IMR-90 (cell line): ENCODE data around the gene MRE11. TPM values are rescaled to one million over a fixed set of nuclear protein-coding genes. Genes with fewer than 3 reads are reported as not detected.
A peak's percentile ranks its signal among the peaks of the same experiment; 100 is the strongest.

Source experiments
- ATAC-seq: fragments of 200-7000 bp; cut with Tn5 transposase; 2 replicates; pipeline ENCODE4 v1.9.1; 2020; ENCODE audit warnings: low read depth, mild to moderate bottlenecking, moderate library complexity
- BruUV-seq: library from RNA; stranded (reverse); fragments of 400-500 nt; replicated peaks from 2 replicates; lab custom pipeline; 2021; lab: Mats Ljungman, UMichigan
- CTCF ChIA-PET: fragments of 300-600 bp; formaldehyde crosslinking; extraction: SDS; loops from one replicate; lab custom pipeline; 2021; ENCODE audit warnings: antibody characterized with exemption; lab: Yijun Ruan, JAX
- POLR2A ChIA-PET: fragments of 300-600 bp; sonication (Branson Sonifier 250); formaldehyde crosslinking; loops from one replicate; lab custom pipeline; 2022; ENCODE audit warnings: antibody characterized with exemption; ENCODE audit not compliant: unreplicated experiment; lab: Charles Lee
- DNase-seq: peaks from one replicate; pipeline ENCODE4 v3.0.0; 2013
- H2AFZ ChIP-seq: replicated peaks from 2 replicates; pipeline ENCODE3; 2013; ENCODE audit warnings: low read length, mild to moderate bottlenecking; ENCODE audit not compliant: poor library complexity
- H2AK5ac ChIP-seq: 2 replicates; pipeline ENCODE4 v1.6.1; 2013; ENCODE audit warnings: low read depth, low read length, inconsistent platforms
- H2AK9ac ChIP-seq: replicated peaks from 2 replicates; pipeline ENCODE3; 2013; ENCODE audit warnings: mild to moderate bottlenecking, low read depth, low read length, moderate library complexity; ENCODE audit not compliant: poor library complexity
- H2BK120ac ChIP-seq: 2 replicates; pipeline ENCODE4 v1.6.1; 2013; ENCODE audit warnings: low read depth, low read length, inconsistent platforms
- H2BK15ac ChIP-seq: 3 replicates; pipeline ENCODE4 v1.6.1; 2013; ENCODE audit warnings: low read depth, low read length, inconsistent platforms
- H2BK20ac ChIP-seq: 2 replicates; pipeline ENCODE4 v1.6.1; 2013; ENCODE audit warnings: low read depth, mild to moderate bottlenecking, inconsistent platforms, low read length, moderate library complexity
- H2BK5ac ChIP-seq: 2 replicates; pipeline ENCODE4 v1.6.1; 2013; ENCODE audit warnings: mild to moderate bottlenecking, low read depth, low read length, inconsistent platforms; ENCODE audit not compliant: poor library complexity, severe bottlenecking
- H3K14ac ChIP-seq: replicated peaks from 2 replicates; pipeline ENCODE4 v1.6.1; 2013; ENCODE audit warnings: low read depth, low read length, inconsistent platforms
- H3K18ac ChIP-seq: 2 replicates; pipeline ENCODE4 v1.6.1; 2013; ENCODE audit warnings: low read depth, low read length, control low read depth
- H3K23ac ChIP-seq: 2 replicates; pipeline ENCODE4 v1.6.1; 2013; ENCODE audit warnings: low read depth, low read length, inconsistent platforms
- H3K27ac ChIP-seq: 2 replicates; pipeline ENCODE4 v1.5.1; 2013; ENCODE audit warnings: mild to moderate bottlenecking, control low read depth, low read length; ENCODE audit not compliant: insufficient read depth
- H3K27me3 ChIP-seq: 2 replicates; pipeline ENCODE4 v1.6.1; 2013; ENCODE audit warnings: low read length; ENCODE audit not compliant: control insufficient read depth, insufficient read depth
- H3K36me3 ChIP-seq: 2 replicates; pipeline ENCODE4 v1.6.1; 2013; ENCODE audit warnings: low read length, mixed read lengths; ENCODE audit not compliant: control insufficient read depth, insufficient read depth
- H3K4ac ChIP-seq: 2 replicates; pipeline ENCODE4 v1.6.1; 2013; ENCODE audit warnings: low read depth, low read length, inconsistent platforms
- H3K4me1 ChIP-seq: 2 replicates; pipeline ENCODE4 v1.6.1; 2013; ENCODE audit warnings: low read length, mixed read lengths; ENCODE audit not compliant: control insufficient read depth, insufficient read depth
- H3K4me2 ChIP-seq: 2 replicates; pipeline ENCODE4 v1.6.1; 2013; ENCODE audit warnings: low read depth, mild to moderate bottlenecking, control low read depth, low read length, moderate library complexity
- H3K4me3 ChIP-seq: 2 replicates; pipeline ENCODE4 v1.5.1; 2013; ENCODE audit warnings: low read depth, mild to moderate bottlenecking, control low read depth, low read length, moderate library complexity; ENCODE audit not compliant: insufficient read depth
- H3K56ac ChIP-seq: 2 replicates; pipeline ENCODE4 v1.6.1; 2013; ENCODE audit warnings: low read length, inconsistent platforms; ENCODE audit not compliant: insufficient read depth; ENCODE audit errors: extremely low read depth
- H3K79me1 ChIP-seq, 2 experiments: 2 replicates each; pipeline ENCODE4 v1.6.1; 2013; ENCODE audit warnings: low read length in 2 of 2, inconsistent platforms in 1 of 2, low read depth in 1 of 2
- H3K9ac ChIP-seq: 2 replicates; pipeline ENCODE4 v1.6.1; 2013; ENCODE audit warnings: low read depth, low read length, control low read depth
- H3K9me1 ChIP-seq: 2 replicates; pipeline ENCODE4 v1.6.1; 2013; ENCODE audit warnings: low read length, inconsistent platforms; ENCODE audit not compliant: insufficient read depth
- H3K9me3 ChIP-seq: 2 replicates; pipeline ENCODE4 v1.6.1; 2013; ENCODE audit warnings: low read length; ENCODE audit not compliant: control insufficient read depth, insufficient read depth
- H4K20me1 ChIP-seq: 2 replicates; pipeline ENCODE4 v1.6.1; 2013; ENCODE audit warnings: low read length, inconsistent platforms; ENCODE audit not compliant: insufficient read depth
- H4K5ac ChIP-seq: 2 replicates; pipeline ENCODE4 v1.6.1; 2013; ENCODE audit warnings: mild to moderate bottlenecking, low read depth, low read length, control low read depth
- H4K8ac ChIP-seq, 2 experiments: 2 replicates each; pipeline ENCODE4 v1.6.1; 2013; ENCODE audit warnings: low read depth in 2 of 2, low read length in 2 of 2, control low read depth in 1 of 2, inconsistent platforms in 1 of 2
- H4K91ac ChIP-seq: 2 replicates; pipeline ENCODE4 v1.6.1; 2013; ENCODE audit warnings: low read depth, low read length, inconsistent platforms; ENCODE audit not compliant: insufficient read depth
- BHLHE40 ChIP-seq: fragments of 150-350 bp; IDR thresholded peaks from 2 replicates; pipeline ENCODE4 v1.6.1; 2016; ENCODE audit warnings: mild to moderate bottlenecking, low read depth, low read length
- CEBPB ChIP-seq: IDR thresholded peaks from 2 replicates; pipeline ENCODE4 v1.6.1; 2012; ENCODE audit warnings: low read depth, low read length, improper control_type of control experiment
- CHD1 ChIP-seq: IDR thresholded peaks from 2 replicates; pipeline ENCODE4 v1.6.1; 2012; ENCODE audit warnings: low read depth, low read length, improper control_type of control experiment
- FOS ChIP-seq: fragments of 150-350 bp; IDR thresholded peaks from 2 replicates; pipeline ENCODE4 v1.6.1; 2016; ENCODE audit warnings: low read depth, low read length
- MAFK ChIP-seq: IDR thresholded peaks from 2 replicates; pipeline ENCODE4 v1.6.1; 2012; ENCODE audit warnings: low read depth, low read length, improper control_type of control experiment
- MAZ ChIP-seq: IDR thresholded peaks from 2 replicates; pipeline ENCODE4 v1.6.1; 2012; ENCODE audit warnings: low read depth, mild to moderate bottlenecking, low read length, improper control_type of control experiment, moderate library complexity, borderline replicate concordance
- MXI1 ChIP-seq: IDR thresholded peaks from 2 replicates; pipeline ENCODE4 v1.6.1; 2012; ENCODE audit warnings: low read depth, mild to moderate bottlenecking, low read length, moderate library complexity, borderline replicate concordance
- NFE2L2 ChIP-seq: fragments of 150-350 bp; IDR thresholded peaks from 2 replicates; pipeline ENCODE4 v1.6.1; 2016; ENCODE audit warnings: low read depth, mild to moderate bottlenecking, low read length
- POLR2A ChIP-seq: IDR thresholded peaks from 2 replicates; pipeline ENCODE4 v1.6.1; 2012; ENCODE audit warnings: mild to moderate bottlenecking, low read depth, low read length
- RAD21 ChIP-seq: IDR thresholded peaks from 2 replicates; pipeline ENCODE4 v1.6.1; 2012; ENCODE audit warnings: low read length, improper control_type of control experiment
- RCOR1 ChIP-seq: IDR thresholded peaks from 2 replicates; pipeline ENCODE4 v1.6.1; 2012; ENCODE audit warnings: mild to moderate bottlenecking, low read length, improper control_type of control experiment; ENCODE audit not compliant: insufficient replicate concordance
- WGBS, 2 experiments: methylation state at CpG; one replicate each; pipeline versions ENCODE4 v1.1.5 to v1.1.7; 2013; ENCODE audit warnings: missing lambda C conversion rate in 2 of 2; ENCODE audit not compliant: insufficient read length in 1 of 2; ENCODE audit errors: extremely low coverage in 2 of 2; 5-methylcytosine and 5-hydroxymethylcytosine counted together
- dilution Hi-C: fragments of 300-500 bp; cut with HindIII; formaldehyde crosslinking; loops from one replicate; pipeline ENCODE4 v1.14.3; 2018; ENCODE audit warnings: low sequenced_read_pairs; ENCODE audit not compliant: unreplicated experiment
- in situ Hi-C: fragments of 300-500 bp; cut with MboI; formaldehyde crosslinking; loops from 3 replicates; pipeline ENCODE4 v1.14.3; 2019; ENCODE audit warnings: low sequenced_read_pairs, inconsistent platforms, mixed read lengths
- intact Hi-C: fragments of 100-400 bp; cut with micrococcal nuclease; formaldehyde crosslinking; loops from 2 replicates; pipeline ENCODE4 v1.10.0; 2022
- polyA plus RNA-seq, 3 experiments: library from polyadenylated mRNA; depleted of rRNA; stranded (reverse); fragments of >200 nt; gene quantifications; 2 replicates each; pipeline ENCODE4 v1.2.3, GENCODE V29; 2012; ENCODE audit warnings: low replicate concordance in 1 of 3
- total RNA-seq: library from RNA; depleted of rRNA; stranded (reverse); fragments of >200 nt; gene quantifications from 2 replicates; pipeline ENCODE4 v1.2.3, GENCODE V29; 2012
- TF ChIP-seq, protein P1 (sequence below): fragments of 150-350 bp; IDR thresholded peaks from 2 replicates; pipeline ENCODE4 v1.6.1; 2016; ENCODE audit warnings: low read depth, mild to moderate bottlenecking, low read length, moderate library complexity, borderline replicate concordance
- TF ChIP-seq, protein P2 (sequence below): conservative IDR thresholded peaks from 2 replicates; pipeline ENCODE4 v1.5.1; 2012; ENCODE audit warnings: mild to moderate bottlenecking, low read depth, low read length, improper control_type of control experiment
- TF ChIP-seq, protein P3 (sequence below): fragments of 150-350 bp; IDR thresholded peaks from 2 replicates; pipeline ENCODE4 v1.6.1; 2017; ENCODE audit warnings: mild to moderate bottlenecking, antibody characterized with exemption, low read length, low read depth

Gene MRE11
- total and polyA plus RNA-seq, 2 of the 4 experiments (the other 2 are of a cell fraction), result 9.0 to 15.6 TPM

DNA sequence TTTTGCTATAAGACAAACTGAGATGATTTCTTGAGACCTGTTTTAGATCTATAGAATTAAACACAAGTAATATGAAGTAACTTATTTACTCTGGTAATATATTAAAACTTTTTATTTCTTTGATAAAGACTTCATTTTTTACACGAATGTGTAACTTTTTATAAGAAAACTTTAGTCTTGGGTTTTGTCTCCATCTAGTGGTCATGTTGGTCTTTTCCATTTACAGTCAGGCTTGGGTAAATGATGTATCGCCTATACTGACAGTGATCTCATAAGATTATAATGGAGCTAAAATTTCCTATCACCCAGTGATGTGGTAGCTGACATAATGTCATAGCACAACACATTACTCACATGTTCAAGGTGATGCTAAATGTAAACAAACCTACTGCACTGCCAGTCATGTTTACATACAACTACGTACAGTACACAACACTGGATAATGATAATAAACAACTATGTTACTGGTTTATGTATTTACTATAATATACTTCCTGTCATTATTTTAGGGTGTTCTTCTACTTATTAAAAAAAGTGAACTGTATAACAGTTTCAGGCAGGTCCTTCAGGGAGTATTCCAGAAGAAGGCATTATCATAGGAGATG is 11.1 kb upstream of the MRE11 start (continued):
- TF ChIP-seq RAD21, result peak; percentile 78

DNA sequence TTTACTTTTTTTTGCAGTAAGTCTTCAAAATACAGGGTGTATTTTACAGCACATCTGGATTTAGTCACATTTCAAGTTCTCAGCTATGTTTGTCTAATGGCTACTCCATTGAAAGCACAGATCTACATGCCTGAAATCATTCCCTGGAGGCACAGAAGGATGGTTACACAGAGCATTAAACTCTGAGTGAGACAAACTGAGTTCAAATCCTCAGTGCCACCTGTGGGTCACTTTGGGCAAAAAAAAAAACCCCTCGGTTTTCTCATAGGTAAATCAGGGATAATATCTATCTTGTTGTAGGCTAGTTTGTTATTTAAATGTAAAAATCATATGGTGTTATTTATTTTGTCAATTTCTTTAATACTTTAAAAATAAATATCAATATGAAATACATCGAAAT is 7.9 kb upstream of the MRE11 start:
- Histone ChIP-seq H3K36me3 (peaks cover 6% of the 10 kb centered on the region), H2BK20ac (no peak overlapping the region), H2AFZ (no peak overlapping the region), H3K23ac (no peak overlapping the region), H3K4me3 (no peak overlapping the region), H4K20me1 (no peaks in the 10 kb centered on the region), H3K4me2 (no peak overlapping the region), H2AK5ac (no peak overlapping the region), H3K9me3 (no peaks in the 10 kb centered on the region), H4K91ac (no peak overlapping the region), H3K14ac (no peak overlapping the region), H3K9ac (no peak overlapping the region), H2BK5ac (no peak overlapping the region), H4K5ac (no peak overlapping the region), H4K8ac (no peak overlapping the region), H3K18ac (no peak overlapping the region), H3K56ac (no peak overlapping the region), H3K4ac (no peak overlapping the region), H3K4me1 (no peaks in the 10 kb centered on the region), H2AK9ac (no peak overlapping the region), H3K79me1 (no peaks in the 10 kb centered on the region), H3K27ac (no peak overlapping the region), H2BK15ac (no peak overlapping the region), H3K27me3 (no peaks in the 10 kb centered on the region), H3K9me1 (no peaks in the 10 kb centered on the region), H2BK120ac (no peak overlapping the region)
- ChIA-PET POLR2A (no interaction called here), CTCF (interaction anchor here (1.2 to 3.0 kb wide), 2 partner anchors 582 to 606 kb away, joined by 3 to 18 read pairs; no protein-coding TSS in a partner anchor)
- in situ Hi-C loops, result loop anchor here (5.0 to 10.0 kb wide), 2 partner anchors 329 to 607 kb away; no protein-coding TSS in a partner anchor
- DNase-seq (no peak), ATAC-seq (no peak)
- WGBS, 2 experiments, result no CpG with 5 or more reads among the region's 2 CpGs
- dilution Hi-C loops, result no loop called here
- intact Hi-C loops, result no loop called here
- no TSS peak for BruUV-seq
- no peak for TF ChIP-seq MAFK
- TF ChIP-seq MXI1, result no peak
- TF ChIP-seq RCOR1, result no peak
- no peak for TF ChIP-seq CEBPB
- no peak for TF ChIP-seq CHD1
- no peak for TF ChIP-seq NFE2L2
- TF ChIP-seq, protein P1, sequence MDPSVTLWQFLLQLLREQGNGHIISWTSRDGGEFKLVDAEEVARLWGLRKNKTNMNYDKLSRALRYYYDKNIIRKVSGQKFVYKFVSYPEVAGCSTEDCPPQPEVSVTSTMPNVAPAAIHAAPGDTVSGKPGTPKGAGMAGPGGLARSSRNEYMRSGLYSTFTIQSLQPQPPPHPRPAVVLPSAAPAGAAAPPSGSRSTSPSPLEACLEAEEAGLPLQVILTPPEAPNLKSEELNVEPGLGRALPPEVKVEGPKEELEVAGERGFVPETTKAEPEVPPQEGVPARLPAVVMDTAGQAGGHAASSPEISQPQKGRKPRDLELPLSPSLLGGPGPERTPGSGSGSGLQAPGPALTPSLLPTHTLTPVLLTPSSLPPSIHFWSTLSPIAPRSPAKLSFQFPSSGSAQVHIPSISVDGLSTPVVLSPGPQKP, result no peak
- no peak for TF ChIP-seq RAD21
- no peak for TF ChIP-seq MAZ
- TF ChIP-seq POLR2A, result no peak
- no peak for TF ChIP-seq BHLHE40
- TF ChIP-seq, protein P2, sequence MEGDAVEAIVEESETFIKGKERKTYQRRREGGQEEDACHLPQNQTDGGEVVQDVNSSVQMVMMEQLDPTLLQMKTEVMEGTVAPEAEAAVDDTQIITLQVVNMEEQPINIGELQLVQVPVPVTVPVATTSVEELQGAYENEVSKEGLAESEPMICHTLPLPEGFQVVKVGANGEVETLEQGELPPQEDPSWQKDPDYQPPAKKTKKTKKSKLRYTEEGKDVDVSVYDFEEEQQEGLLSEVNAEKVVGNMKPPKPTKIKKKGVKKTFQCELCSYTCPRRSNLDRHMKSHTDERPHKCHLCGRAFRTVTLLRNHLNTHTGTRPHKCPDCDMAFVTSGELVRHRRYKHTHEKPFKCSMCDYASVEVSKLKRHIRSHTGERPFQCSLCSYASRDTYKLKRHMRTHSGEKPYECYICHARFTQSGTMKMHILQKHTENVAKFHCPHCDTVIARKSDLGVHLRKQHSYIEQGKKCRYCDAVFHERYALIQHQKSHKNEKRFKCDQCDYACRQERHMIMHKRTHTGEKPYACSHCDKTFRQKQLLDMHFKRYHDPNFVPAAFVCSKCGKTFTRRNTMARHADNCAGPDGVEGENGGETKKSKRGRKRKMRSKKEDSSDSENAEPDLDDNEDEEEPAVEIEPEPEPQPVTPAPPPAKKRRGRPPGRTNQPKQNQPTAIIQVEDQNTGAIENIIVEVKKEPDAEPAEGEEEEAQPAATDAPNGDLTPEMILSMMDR, result no peak
- TF ChIP-seq FOS, result no peak
- TF ChIP-seq, protein P3, sequence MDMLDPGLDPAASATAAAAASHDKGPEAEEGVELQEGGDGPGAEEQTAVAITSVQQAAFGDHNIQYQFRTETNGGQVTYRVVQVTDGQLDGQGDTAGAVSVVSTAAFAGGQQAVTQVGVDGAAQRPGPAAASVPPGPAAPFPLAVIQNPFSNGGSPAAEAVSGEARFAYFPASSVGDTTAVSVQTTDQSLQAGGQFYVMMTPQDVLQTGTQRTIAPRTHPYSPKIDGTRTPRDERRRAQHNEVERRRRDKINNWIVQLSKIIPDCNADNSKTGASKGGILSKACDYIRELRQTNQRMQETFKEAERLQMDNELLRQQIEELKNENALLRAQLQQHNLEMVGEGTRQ, result no peak
